GM12892 (cell line): ENCODE results near the gene KIFAP3.

Experiments used
- POLR2A ChIP-seq: IDR thresholded peaks from 2 replicates; pipeline ENCODE4 v1.6.1; 2011; ENCODE audit warnings: low read depth, low read length, control low read depth
- POLR2AphosphoS5 ChIP-seq: IDR thresholded peaks from 2 replicates; pipeline ENCODE4 v1.6.1; 2011; ENCODE audit warnings: low read depth, low read length, control low read depth
- TAF1 ChIP-seq: IDR thresholded peaks from 2 replicates; pipeline ENCODE4 v1.6.1; 2011; ENCODE audit warnings: low read depth, mild to moderate bottlenecking, control low read depth, low read length, borderline replicate concordance

DNA sequence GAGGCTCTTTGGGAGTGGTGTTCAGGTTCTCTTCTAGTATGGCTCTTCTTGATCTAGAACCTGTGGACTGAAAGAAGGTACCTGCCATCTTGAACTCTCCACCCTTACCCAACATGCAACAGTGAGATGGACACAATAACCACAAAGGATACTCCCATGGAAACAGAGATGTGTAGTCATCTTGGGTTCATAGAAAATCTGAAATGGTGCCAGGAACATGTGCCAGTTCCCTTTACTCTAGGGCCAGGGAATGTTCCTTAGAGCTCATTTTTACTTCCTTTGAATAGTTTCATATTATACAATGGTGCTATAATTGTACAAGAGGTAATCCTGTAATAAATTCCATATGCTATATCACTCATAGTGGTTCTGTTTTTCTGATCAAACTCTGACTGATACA is 167.6 kb downstream of the KIFAP3 start:
- TF ChIP-seq POLR2A (no peak), POLR2AphosphoS5 (no peak), TAF1 (no peak)
